Activated naive CD4-positive, alpha-beta T cell treated with anti-CD3 and anti-CD28 coated beads for 36 hours (primary cell): ENCODE results near the gene SPIN2A. TPM values are rescaled to one million over a fixed set of nuclear protein-coding genes. Genes with fewer than 3 reads are reported as not detected.
"Not testable (repeated sequence)": the region's sequence is repeated elsewhere in the genome, so short reads cannot be mapped to it uniquely, and the experiment has no call there.

Experiments
- CTCF ChIA-PET: fragments of 350-600 bp; sonication (Branson Sonifier 250); formaldehyde crosslinking; loops from one replicate; lab custom pipeline; 2021; ENCODE audit warnings: antibody characterized with exemption; lab: Charles Lee
- DNase-seq: peaks from one replicate; pipeline ENCODE4 v3.0.0-alpha.2; 2020
- H3K27ac Mint-ChIP-seq: one replicate; pipeline ENCODE4 v1.8.0; 2021; ENCODE audit warnings: mild to moderate bottlenecking, mixed read lengths
- H3K27me3 Mint-ChIP-seq: one replicate; pipeline ENCODE4 v1.8.0; 2021; ENCODE audit warnings: low read depth, mixed read lengths
- H3K36me3 Mint-ChIP-seq: one replicate; pipeline ENCODE4 v1.8.0; 2021; ENCODE audit warnings: low read depth, mixed read lengths
- H3K4me1 Mint-ChIP-seq: one replicate; pipeline ENCODE4 v1.8.0; 2021; ENCODE audit warnings: low read depth, mixed read lengths
- H3K4me3 Mint-ChIP-seq: one replicate; pipeline ENCODE4 v1.8.0; 2021; ENCODE audit warnings: mild to moderate bottlenecking, moderate library complexity, mixed read lengths
- H3K9me3 Mint-ChIP-seq: one replicate; pipeline ENCODE4 v1.8.0; 2021; ENCODE audit warnings: mixed read lengths
- intact Hi-C: fragments of 100-400 bp; cut with micrococcal nuclease; formaldehyde crosslinking; loops from one replicate; pipeline ENCODE4 v1.15.1; 2023
- total RNA-seq, 2 experiments: library from RNA; stranded (reverse); gene quantifications; one replicate each; pipeline ENCODE4 v1.2.3, GENCODE V29; 2021

SPIN2A gene
- total RNA-seq, 2 experiments from 2014 or later = 0.72 to 0.74 TPM

- CTCF ChIA-PET = interaction anchor here (0.6 kb wide), 1 partner anchor 21 kb away, joined by 4 read pairs; no protein-coding TSS in a partner anchor
- H3K4me1 Mint-ChIP-seq, H3K4me3 Mint-ChIP-seq, DNase-seq, intact Hi-C loops, H3K9me3 Mint-ChIP-seq, H3K36me3 Mint-ChIP-seq, H3K27ac Mint-ChIP-seq, H3K27me3 Mint-ChIP-seq: not testable (repeated sequence)
These were observed 3.9 kb downstream of the SPIN2A start for GRCh38 chrX:57133284-57133683.

- Mint-ChIP-seq H3K27me3 (no peaks in the 10 kb centered on the region), H3K4me3 (no peak overlapping the region), H3K4me1 (no peaks in the 10 kb centered on the region), H3K36me3 (peaks cover 1% of the 10 kb centered on the region), H3K27ac (no peak overlapping the region), H3K9me3 (no peaks in the 10 kb centered on the region)
- intact Hi-C loops = no loop called here
- CTCF ChIA-PET = no interaction called here
- DNase-seq = no peak
These were observed 5.2 kb downstream of the SPIN2A start for GRCh38 chrX:57132046-57132445.

- no peak for DNase-seq
- H3K27ac Mint-ChIP-seq = peak overlapping the region; percentile 88
- CTCF ChIA-PET = no interaction called here
- H3K4me1 Mint-ChIP-seq = peaks cover 10% of the 10 kb centered on the region
- no peaks in the 10 kb centered on the region for H3K27me3 Mint-ChIP-seq
- H3K9me3 Mint-ChIP-seq = no peaks in the 10 kb centered on the region
- H3K36me3 Mint-ChIP-seq = peaks cover 9% of the 10 kb centered on the region
- H3K4me3 Mint-ChIP-seq = peak overlapping the region; percentile 89
- intact Hi-C loops = loop anchor here (1.0 kb wide), 2 partner anchors 127 to 165 kb away; partner anchors contain the start of gene SPIN3
These were observed 15.4 kb downstream of the SPIN2A start for GRCh38 chrX:57121816-57122215.

- DNase-seq = peak; percentile 86
- H3K36me3 Mint-ChIP-seq = peaks cover 9% of the 10 kb centered on the region
- H3K27me3 Mint-ChIP-seq = no peaks in the 10 kb centered on the region
- intact Hi-C loops = loop anchor here (1.0 kb wide), 2 partner anchors 126 to 166 kb away; partner anchors contain the start of gene SPIN3
- no peaks in the 10 kb centered on the region for H3K9me3 Mint-ChIP-seq
- H3K4me3 Mint-ChIP-seq = peak within 1 kb of the TSS; percentile 89
- CTCF ChIA-PET = no interaction called here
- peak within 1 kb of the TSS; percentile 88 for H3K27ac Mint-ChIP-seq
- peaks cover 10% of the 10 kb centered on the region for H3K4me1 Mint-ChIP-seq
These were observed 15.9 kb downstream of the SPIN2A start, which contains the start of gene SPIN2B for GRCh38 chrX:57121162-57121755. TSS of gene SPIN2B (minus strand) at chrX:57121548.

- H3K4me1 Mint-ChIP-seq, CTCF ChIA-PET, H3K36me3 Mint-ChIP-seq, H3K9me3 Mint-ChIP-seq, H3K27me3 Mint-ChIP-seq: not testable (repeated sequence)
- Mint-ChIP-seq H3K27ac (peak overlapping the region; percentile 88), H3K4me3 (peak overlapping the region; percentile 89)
- peak; percentile 3 for DNase-seq
- intact Hi-C loops = loop anchor here (1.0 kb wide), 2 partner anchors 125 to 167 kb away; partner anchors contain the start of gene SPIN3
These were observed 16.5 kb downstream of the SPIN2A start for GRCh38 chrX:57120619-57121161.

- Mint-ChIP-seq H3K4me1 (peaks cover 7% of the 10 kb centered on the region), H3K27ac (no peak overlapping the region), H3K27me3 (no peaks in the 10 kb centered on the region), H3K36me3 (peaks cover 12% of the 10 kb centered on the region), H3K9me3 (no peaks in the 10 kb centered on the region), H3K4me3 (no peak overlapping the region)
- DNase-seq = no peak
- CTCF ChIA-PET = no interaction called here
- intact Hi-C loops = no loop called here
These were observed 17.8 kb downstream of the SPIN2A start for GRCh38 chrX:57119416-57119815.

- H3K4me3 Mint-ChIP-seq, intact Hi-C loops, H3K27ac Mint-ChIP-seq, H3K4me1 Mint-ChIP-seq, DNase-seq, H3K27me3 Mint-ChIP-seq, CTCF ChIA-PET, H3K9me3 Mint-ChIP-seq: not testable (repeated sequence)
- H3K36me3 Mint-ChIP-seq = peaks cover 17% of the 10 kb centered on the region
These were observed 19.6 kb downstream of the SPIN2A start for GRCh38 chrX:57117566-57117965.

- intact Hi-C loops = no loop called here
- H3K36me3 Mint-ChIP-seq = peaks cover 36% of the 10 kb centered on the region
These were observed 32.2 kb downstream of the SPIN2A start for GRCh38 chrX:57104921-57105398.

GRCh38 chrX:57104406-57104805 is 32.8 kb downstream of the SPIN2A start:
- Mint-ChIP-seq H3K36me3 (peaks cover 37% of the 10 kb centered on the region), H3K27me3 (no peaks in the 10 kb centered on the region), H3K4me1 (no peaks in the 10 kb centered on the region), H3K27ac (no peak overlapping the region), H3K4me3 (no peak overlapping the region), H3K9me3 (peaks cover 8% of the 10 kb centered on the region)
- CTCF ChIA-PET = no interaction called here
- intact Hi-C loops = no loop called here
- no peak for DNase-seq

More at GRCh38 chrX:57104921-57105398, 32.2 kb downstream of the SPIN2A start:
- Mint-ChIP-seq H3K27ac (no peak overlapping the region), H3K9me3 (peaks cover 6% of the 10 kb centered on the region), H3K27me3 (no peaks in the 10 kb centered on the region), H3K4me3 (no peak overlapping the region), H3K4me1 (no peaks in the 10 kb centered on the region)
- no peak for DNase-seq
- CTCF ChIA-PET = no interaction called here

GRCh38 chrX:57103489-57103888 is 33.7 kb downstream of the SPIN2A start:
- intact Hi-C loops = no loop called here
- Mint-ChIP-seq H3K36me3 (peaks cover 40% of the 10 kb centered on the region), H3K9me3 (peaks cover 10% of the 10 kb centered on the region), H3K4me1 (no peaks in the 10 kb centered on the region), H3K27ac (no peak overlapping the region), H3K4me3 (no peak overlapping the region), H3K27me3 (no peaks in the 10 kb centered on the region)
- DNase-seq = no peak
- CTCF ChIA-PET = no interaction called here

- H3K4me3 Mint-ChIP-seq, H3K27ac Mint-ChIP-seq, H3K4me1 Mint-ChIP-seq, H3K9me3 Mint-ChIP-seq, intact Hi-C loops, CTCF ChIA-PET, H3K27me3 Mint-ChIP-seq: not testable (repeated sequence)
- DNase-seq = peak; percentile 4
- peaks cover 42% of the 10 kb centered on the region for H3K36me3 Mint-ChIP-seq
These were observed 34.3 kb downstream of the SPIN2A start for GRCh38 chrX:57102918-57103317.
